Small intestine (tissue), 7 donors: ENCODE data around the gene CDCP2. TPM values are rescaled to one million over a fixed set of nuclear protein-coding genes. Genes with fewer than 3 reads are reported as not detected.

Experiments used
- DNase-seq, 2 donors: peaks; one replicate each; pipeline versions ENCODE4 v3.0.0 to v3.0.0-alpha.2; 2013
- FAIRE-seq: peaks from 2 replicates; lab custom pipeline; 2012; peaks lifted over from hg19 to GRCh38; lab: Jason Lieb, UNC
- H3K27ac ChIP-seq, 3 donors: one replicate each; pipeline ENCODE4 v1.5.1; 2013; ENCODE audit warnings: low read length in 2 of 3, mild to moderate bottlenecking in 2 of 3, control low read depth in 1 of 3, inconsistent platforms in 1 of 3, low read depth in 1 of 3, moderate library complexity in 1 of 3
- H3K27me3 ChIP-seq, 3 donors: one replicate each; pipeline ENCODE4 v1.6.1; 2013; ENCODE audit warnings: low read length in 3 of 3, inconsistent platforms in 1 of 3; ENCODE audit not compliant: control insufficient read depth in 3 of 3, insufficient read depth in 3 of 3
- H3K36me3 ChIP-seq, 3 donors: one replicate each; pipeline ENCODE4 v1.6.1; 2013; ENCODE audit warnings: low read length in 3 of 3, inconsistent platforms in 1 of 3, low read depth in 1 of 3, mild to moderate bottlenecking in 1 of 3, moderate library complexity in 1 of 3; ENCODE audit not compliant: control insufficient read depth in 3 of 3, insufficient read depth in 2 of 3
- H3K4me1 ChIP-seq, 3 donors: one replicate each; pipeline ENCODE4 v1.6.1; 2013; ENCODE audit warnings: low read length in 2 of 3, inconsistent platforms in 1 of 3, low read depth in 1 of 3, mild to moderate bottlenecking in 1 of 3, moderate library complexity in 1 of 3; ENCODE audit not compliant: control insufficient read depth in 3 of 3, insufficient read depth in 2 of 3
- H3K4me3 ChIP-seq, 3 donors: one replicate each; pipeline ENCODE4 v1.5.1; 2013; ENCODE audit warnings: low read length in 3 of 3, control low read depth in 1 of 3, inconsistent platforms in 1 of 3, low read depth in 1 of 3, mild to moderate bottlenecking in 1 of 3, moderate library complexity in 1 of 3
- H3K9me3 ChIP-seq, 2 donors: one replicate each; pipeline ENCODE4 v1.6.1; 2013; ENCODE audit warnings: low read depth in 1 of 2, low read length in 1 of 2; ENCODE audit not compliant: control insufficient read depth in 2 of 2, insufficient read depth in 1 of 2
- WGBS, 3 donors: extraction: QIAGEN DNeasy Blood & Tissue Kit; methylation state at CpG; one replicate each; pipeline ENCODE4 v1.1.7; 2013; 5-methylcytosine and 5-hydroxymethylcytosine counted together
- polyA plus RNA-seq, 4 donors: library from polyadenylated mRNA; stranded (reverse) in 3 of 4; unstranded in 1 of 4; fragments of 200-250 nt in 3 of 4; fragments of 120-200 nt in 1 of 4; gene quantifications; one replicate each; pipeline versions ENCODE4 v1.2.1 to v1.2.3, GENCODE V29; 2013
- donor health status: healthy with polysubstance abuse.
- donor health status: control.
- donor health status: control.
- donor health status: Bipolar disorder and iron deficiency.
- donor health status: healthy.

CDCP2 gene
- polyA plus RNA-seq, 4 donors = 0.07 TPM; not detected in 3

- peaks cover 0 to 6% (median 0%) of the 10 kb centered on the region in 3 donors for H3K4me1 ChIP-seq
- no peaks in the 10 kb centered on the region for H3K36me3 ChIP-seq
- DNase-seq (no peak), FAIRE-seq (no peak)
- H3K27ac ChIP-seq = no peak overlapping the region
- H3K27me3 ChIP-seq = no peaks in the 10 kb centered on the region
- no peak overlapping the region for H3K4me3 ChIP-seq
- no peaks in the 10 kb centered on the region for H3K9me3 ChIP-seq
- 70 to 93% (median 84%) methylated on average over 5 of the region's 5 CpGs for WGBS, 3 donors
Observed at GRCh38 chr1:54112705-54113368, 40.0 kb downstream of the CDCP2 start.

DNA sequence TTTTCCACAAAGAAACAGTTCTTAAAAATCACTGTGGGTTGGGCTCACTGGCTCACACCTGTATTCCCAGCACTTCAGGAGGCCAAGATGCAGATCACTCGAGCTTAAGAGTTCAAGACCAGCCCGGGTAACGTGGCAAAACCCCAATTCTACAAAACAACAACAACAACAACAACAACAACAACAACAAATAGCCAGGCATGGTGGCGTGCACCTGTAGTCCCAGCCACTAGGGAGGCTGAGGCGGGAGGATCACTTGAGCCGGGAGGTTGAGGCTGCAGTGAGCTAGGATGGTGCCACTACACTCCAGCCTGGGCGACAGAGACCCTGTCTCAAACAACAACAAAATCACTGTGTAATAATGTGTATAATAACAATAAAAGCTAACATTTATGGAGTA lies 40.8 kb downstream of the CDCP2 start:
- Histone ChIP-seq H3K4me3 (no peak overlapping the region), H3K27me3 (no peaks in the 10 kb centered on the region), H3K36me3 (no peaks in the 10 kb centered on the region), H3K4me1 (peaks cover 0 to 6% (median 0%) of the 10 kb centered on the region in 3 donors), H3K9me3 (no peaks in the 10 kb centered on the region), H3K27ac (no peak overlapping the region)
- WGBS, 3 donors = 93 to 94% (median 93%) methylated on average over 7 of the region's 7 CpGs
- DNase-seq (no peak), FAIRE-seq (no peak)

DNA sequence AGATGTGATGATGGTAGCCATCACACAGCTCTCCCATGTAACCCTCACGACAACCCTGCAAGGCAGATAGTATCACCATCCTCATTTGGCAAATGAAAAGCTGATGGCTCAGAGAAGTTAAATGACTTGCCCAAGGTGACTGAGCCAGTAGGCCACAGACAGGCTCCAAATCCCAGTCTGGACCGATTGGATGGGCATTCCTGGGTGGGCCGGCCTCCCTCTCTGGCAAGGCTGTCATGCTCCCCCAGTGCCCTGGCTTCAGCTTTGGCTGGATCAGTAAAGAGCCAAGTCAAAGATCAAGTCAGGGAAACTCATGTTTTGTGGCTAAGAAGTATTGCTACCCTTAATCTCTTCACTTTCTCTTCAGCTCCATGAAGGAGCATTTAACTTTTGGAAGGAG lies 41.2 kb downstream of the CDCP2 start:
- no peaks in the 10 kb centered on the region for H3K36me3 ChIP-seq
- no peak for FAIRE-seq
- H3K4me1 ChIP-seq = peaks cover 0 to 6% (median 0%) of the 10 kb centered on the region in 3 donors
- H3K27ac ChIP-seq = no peak overlapping the region
- 75 to 91% (median 85%) methylated on average over 3 of the region's 3 CpGs for WGBS, 3 donors
- H3K4me3 ChIP-seq = no peak overlapping the region
- DNase-seq = no peak
- no peaks in the 10 kb centered on the region for H3K9me3 ChIP-seq
- no peaks in the 10 kb centered on the region for H3K27me3 ChIP-seq

DNA sequence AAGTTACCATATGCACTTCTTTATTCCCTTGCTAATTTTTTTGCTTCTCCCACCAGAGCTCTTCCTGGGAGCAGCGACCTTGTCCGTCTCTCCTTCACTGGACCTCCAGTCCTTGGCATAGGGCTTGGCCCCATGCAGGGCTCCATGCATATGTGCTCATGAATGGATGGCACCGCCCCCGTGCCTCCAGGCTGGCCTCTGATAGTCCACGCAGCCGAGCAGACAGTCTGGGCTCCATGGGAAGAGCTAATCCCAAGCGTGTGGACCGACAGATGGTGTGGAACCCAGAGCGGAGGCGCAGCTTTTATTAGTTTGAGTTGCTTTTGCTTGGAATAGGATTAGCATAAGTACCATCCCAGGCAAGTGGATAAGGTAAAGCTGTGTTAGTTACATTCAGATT lies 41.8 kb downstream of the CDCP2 start:
- DNase-seq (no peak), FAIRE-seq (no peak)
- Histone ChIP-seq H3K27ac (no peak overlapping the region), H3K36me3 (no peaks in the 10 kb centered on the region), H3K4me1 (peaks cover 0 to 6% (median 0%) of the 10 kb centered on the region in 3 donors), H3K27me3 (no peaks in the 10 kb centered on the region), H3K9me3 (no peaks in the 10 kb centered on the region), H3K4me3 (no peak overlapping the region)
- WGBS, 3 donors = 93 to 96% (median 95%) methylated on average over 10 of the region's 10 CpGs

GRCh38 chr1:54109129-54110090 lies 43.4 kb downstream of the CDCP2 start:
- Histone ChIP-seq H3K4me1 (peaks cover 0 to 6% (median 0%) of the 10 kb centered on the region in 3 donors), H3K36me3 (no peaks in the 10 kb centered on the region), H3K27me3 (no peaks in the 10 kb centered on the region), H3K27ac (no peak overlapping the region), H3K4me3 (no peak overlapping the region), H3K9me3 (no peaks in the 10 kb centered on the region)
- no peak for FAIRE-seq
- WGBS, 3 donors = 67 to 84% (median 73%) methylated on average over 6 of the region's 6 CpGs
- DNase-seq = peak in 1 of 2 donors; percentile 63

- no peak for FAIRE-seq
- no peaks in the 10 kb centered on the region for H3K36me3 ChIP-seq
- no peaks in the 10 kb centered on the region for H3K9me3 ChIP-seq
- no peak overlapping the region for H3K27ac ChIP-seq
- 82 to 90% (median 88%) methylated on average over 3 of the region's 3 CpGs for WGBS, 3 donors
- no peaks in the 10 kb centered on the region for H3K27me3 ChIP-seq
- DNase-seq = no peak
- no peak overlapping the region for H3K4me3 ChIP-seq
- H3K4me1 ChIP-seq = peaks cover 0 to 6% (median 0%) of the 10 kb centered on the region in 3 donors
Observed at GRCh38 chr1:54108156-54108555, 44.6 kb downstream of the CDCP2 start.

GRCh38 chr1:54107131-54107530 lies 45.7 kb downstream of the CDCP2 start:
- DNase-seq (no peak), FAIRE-seq (no peak)
- Histone ChIP-seq H3K36me3 (no peaks in the 10 kb centered on the region), H3K27me3 (no peaks in the 10 kb centered on the region), H3K9me3 (peaks cover 0 to 3% of the 10 kb centered on the region in 2 donors), H3K4me3 (no peak overlapping the region), H3K27ac (no peak overlapping the region), H3K4me1 (peaks cover 0 to 6% (median 0%) of the 10 kb centered on the region in 3 donors)
- 70 to 89% (median 70%) methylated on average over 2 of the region's 2 CpGs for WGBS, 3 donors

- no peak for FAIRE-seq
- Histone ChIP-seq H3K27me3 (no peaks in the 10 kb centered on the region), H3K4me3 (no peak overlapping the region), H3K36me3 (no peaks in the 10 kb centered on the region), H3K4me1 (peaks cover 0 to 6% (median 0%) of the 10 kb centered on the region in 3 donors), H3K9me3 (peaks cover 0 to 3% of the 10 kb centered on the region in 2 donors), H3K27ac (no peak overlapping the region)
- no peak for DNase-seq
- WGBS, 3 donors = 77 to 86% (median 81%) methylated on average over 6 of the region's 6 CpGs
Observed at GRCh38 chr1:54105736-54106269, 47.0 kb downstream of the CDCP2 start.
